HG02588 (cell line): ENCODE data around the gene SLC27A3.

Experiments
- ATAC-seq: cut with Tn5 transposase; IDR thresholded peaks from one replicate; pipeline ENCODE4 v1.9.1; 2021; ENCODE audit warnings: mild to moderate bottlenecking, moderate library complexity; ENCODE audit not compliant: unreplicated experiment

The SLC27A3 gene

GRCh38 chr1:153796786-153797659 lies 21.8 kb downstream of the SLC27A3 start:
- ATAC-seq: peak; percentile 57

GRCh38 chr1:153798468-153798780 lies 23.2 kb downstream of the SLC27A3 start:
- ATAC-seq: no peak

- no peak for ATAC-seq
Measured at GRCh38 chr1:153799016-153799415, 23.8 kb downstream of the SLC27A3 start.

- ATAC-seq: no peak
Measured at GRCh38 chr1:153799566-153800465, 24.6 kb downstream of the SLC27A3 start.

- ATAC-seq: no peak
Measured at GRCh38 chr1:153800516-153800915, 25.3 kb downstream of the SLC27A3 start.

GRCh38 chr1:153801028-153801625 lies 25.9 kb downstream of the SLC27A3 start:
- no peak for ATAC-seq

GRCh38 chr1:153801786-153802697 lies 26.8 kb downstream of the SLC27A3 start:
- ATAC-seq: no peak

GRCh38 chr1:153803470-153804056 lies 28.4 kb downstream of the SLC27A3 start:
- no peak for ATAC-seq

- no peak for ATAC-seq
Measured at GRCh38 chr1:153804112-153804511, 28.9 kb downstream of the SLC27A3 start.

GRCh38 chr1:153805042-153805745 lies 30.0 kb downstream of the SLC27A3 start:
- ATAC-seq: peak; percentile 90

GRCh38 chr1:153805886-153806719 lies 30.9 kb downstream of the SLC27A3 start:
- peak; percentile 6 for ATAC-seq

- ATAC-seq: no peak
Measured at GRCh38 chr1:153816283-153816889, 41.2 kb downstream of the SLC27A3 start.

GRCh38 chr1:153818876-153819275 lies 43.7 kb downstream of the SLC27A3 start:
- ATAC-seq: no peak

GRCh38 chr1:153827168-153827964 lies 52.2 kb downstream of the SLC27A3 start:
- ATAC-seq: no peak
